HG03432 (cell line): Measurements from ENCODE around the gene SH3BP2.

Source experiments
- ATAC-seq: cut with Tn5 transposase; IDR thresholded peaks from one replicate; pipeline ENCODE4 v1.9.1; 2021; ENCODE audit warnings: mild to moderate bottlenecking, moderate library complexity; ENCODE audit not compliant: unreplicated experiment

Gene SH3BP2

GRCh38 chr4:2867758-2868491 lies 75.0 kb downstream of the SH3BP2 start:
- ATAC-seq: no peak

GRCh38 chr4:2868877-2869487 lies 76.1 kb downstream of the SH3BP2 start:
- ATAC-seq: no peak

- no peak for ATAC-seq
Observed at GRCh38 chr4:2869659-2870058, 76.8 kb downstream of the SH3BP2 start.

GRCh38 chr4:2870082-2870481 lies 77.2 kb downstream of the SH3BP2 start:
- no peak for ATAC-seq

- ATAC-seq: no peak
Observed at GRCh38 chr4:2871466-2871865, 78.6 kb downstream of the SH3BP2 start.

- ATAC-seq: no peak
Observed at GRCh38 chr4:2871911-2872310, 79.0 kb downstream of the SH3BP2 start.

- ATAC-seq: no peak
Observed at GRCh38 chr4:2873329-2873728, 80.4 kb downstream of the SH3BP2 start.

- ATAC-seq: no peak
Observed at GRCh38 chr4:2874861-2875260, 82.0 kb downstream of the SH3BP2 start.

- ATAC-seq: no peak
Observed at GRCh38 chr4:2875556-2875955, 82.7 kb downstream of the SH3BP2 start.

- no peak for ATAC-seq
Observed at GRCh38 chr4:2878346-2878745, 85.5 kb downstream of the SH3BP2 start.

- no peak for ATAC-seq
Observed at GRCh38 chr4:2879026-2879425, 86.1 kb downstream of the SH3BP2 start.

- ATAC-seq: no peak
Observed at GRCh38 chr4:2881431-2881830, 88.5 kb downstream of the SH3BP2 start.

GRCh38 chr4:2882341-2882740 lies 89.5 kb downstream of the SH3BP2 start:
- ATAC-seq: no peak

- ATAC-seq: no peak
Observed at GRCh38 chr4:2886161-2886560, 93.3 kb downstream of the SH3BP2 start.

- no peak for ATAC-seq
Observed at GRCh38 chr4:2886622-2887021, 93.7 kb downstream of the SH3BP2 start.

- no peak for ATAC-seq
Observed at GRCh38 chr4:2887343-2887742, 94.5 kb downstream of the SH3BP2 start.

GRCh38 chr4:2888886-2889285 lies 96.0 kb downstream of the SH3BP2 start:
- no peak for ATAC-seq
